Retinal pigment epithelial cell (primary cell): ENCODE results near the gene PDC.

ENCODE experiments used
- DNase-seq: peaks from one replicate; pipeline ENCODE4 v3.0.0-alpha.2; 2010; ENCODE audit warnings: low read depth
- H3K4me3 ChIP-seq: 2 replicates; pipeline ENCODE4 v1.5.1; 2011; ENCODE audit warnings: mild to moderate bottlenecking, low read length, control low read depth, moderate library complexity
- TF ChIP-seq, protein P1 (sequence below): conservative IDR thresholded peaks from 2 replicates; pipeline ENCODE4 v1.5.1; 2011; ENCODE audit warnings: low read depth, low read length, control low read depth, inconsistent platforms

The PDC gene

GRCh38 chr1:186443638-186444037, 17.3 kb downstream of the PDC start:
- H3K4me3 ChIP-seq: no peak overlapping the region
- TF ChIP-seq, protein P1, sequence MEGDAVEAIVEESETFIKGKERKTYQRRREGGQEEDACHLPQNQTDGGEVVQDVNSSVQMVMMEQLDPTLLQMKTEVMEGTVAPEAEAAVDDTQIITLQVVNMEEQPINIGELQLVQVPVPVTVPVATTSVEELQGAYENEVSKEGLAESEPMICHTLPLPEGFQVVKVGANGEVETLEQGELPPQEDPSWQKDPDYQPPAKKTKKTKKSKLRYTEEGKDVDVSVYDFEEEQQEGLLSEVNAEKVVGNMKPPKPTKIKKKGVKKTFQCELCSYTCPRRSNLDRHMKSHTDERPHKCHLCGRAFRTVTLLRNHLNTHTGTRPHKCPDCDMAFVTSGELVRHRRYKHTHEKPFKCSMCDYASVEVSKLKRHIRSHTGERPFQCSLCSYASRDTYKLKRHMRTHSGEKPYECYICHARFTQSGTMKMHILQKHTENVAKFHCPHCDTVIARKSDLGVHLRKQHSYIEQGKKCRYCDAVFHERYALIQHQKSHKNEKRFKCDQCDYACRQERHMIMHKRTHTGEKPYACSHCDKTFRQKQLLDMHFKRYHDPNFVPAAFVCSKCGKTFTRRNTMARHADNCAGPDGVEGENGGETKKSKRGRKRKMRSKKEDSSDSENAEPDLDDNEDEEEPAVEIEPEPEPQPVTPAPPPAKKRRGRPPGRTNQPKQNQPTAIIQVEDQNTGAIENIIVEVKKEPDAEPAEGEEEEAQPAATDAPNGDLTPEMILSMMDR: no peak
- DNase-seq: no peak

DNA sequence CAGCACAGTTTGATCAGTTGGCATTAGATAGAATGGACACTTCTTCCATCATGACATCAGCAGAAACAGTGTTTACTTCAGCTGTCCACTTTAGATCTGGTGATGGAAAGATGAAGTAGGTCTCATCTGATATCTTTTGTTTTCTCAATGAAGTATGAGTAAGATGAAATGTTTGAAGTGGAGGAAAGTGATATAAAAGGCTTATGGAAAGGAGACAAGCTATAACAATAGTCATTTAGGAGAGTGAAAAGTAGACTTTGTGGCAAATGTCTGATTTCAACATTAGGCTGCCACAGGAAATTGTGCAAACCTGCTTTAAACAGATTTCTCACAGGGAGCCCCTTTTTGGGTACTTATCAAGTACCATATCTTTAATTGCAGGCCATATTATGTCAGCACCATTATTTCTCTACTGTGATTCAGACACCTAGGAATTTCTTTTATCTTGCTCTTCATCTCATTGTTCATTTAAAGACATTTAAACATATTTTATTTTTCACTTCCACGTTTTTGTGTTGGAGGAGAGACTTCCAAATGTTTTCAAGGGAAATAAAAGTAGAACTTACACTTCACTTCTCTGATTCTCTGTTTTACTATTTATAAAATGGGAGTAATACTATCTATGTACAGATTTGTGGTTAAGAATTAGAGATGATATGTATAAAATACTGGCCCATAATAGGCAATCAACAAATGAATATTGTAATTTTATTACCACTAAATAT, 18.1 kb downstream of the PDC start:
- no peak for DNase-seq
- TF ChIP-seq, protein P1: no peak

GRCh38 chr1:186440584-186440983, 20.3 kb downstream of the PDC start:
- H3K4me3 ChIP-seq: no peak overlapping the region
- DNase-seq: peak; percentile 25
- TF ChIP-seq, protein P1: no peak

More for the DNA sequence above, 18.1 kb downstream of the PDC start:
- H3K4me3 ChIP-seq: no peak overlapping the region

- TF ChIP-seq, protein P1: no peak
- DNase-seq: no peak
- no peak overlapping the region for H3K4me3 ChIP-seq
Measured at GRCh38 chr1:186438567-186438966, 22.3 kb downstream of the PDC start.

- no peak overlapping the region for H3K4me3 ChIP-seq
- TF ChIP-seq, protein P1: no peak
- no peak for DNase-seq
Measured at GRCh38 chr1:186435336-186435735, 25.6 kb downstream of the PDC start.

GRCh38 chr1:186429017-186429416, 31.9 kb downstream of the PDC start:
- DNase-seq: no peak
- H3K4me3 ChIP-seq: no peak overlapping the region
- TF ChIP-seq, protein P1: no peak

- no peak overlapping the region for H3K4me3 ChIP-seq
- no peak for DNase-seq
- TF ChIP-seq, protein P1: no peak
Measured at GRCh38 chr1:186426118-186426517, 34.8 kb downstream of the PDC start.
